Hematopoietic multipotent progenitor cell treated with erythropoietin and hydrocortisone succinate and interleukin-3 and kit ligand, for 8 days (in vitro differentiated cells): ENCODE measurements around the gene GPS1.

ENCODE experiments used
- DNase-seq: peaks from one replicate; pipeline ENCODE4 v3.0.0-alpha.2; 2015

The GPS1 gene

DNA sequence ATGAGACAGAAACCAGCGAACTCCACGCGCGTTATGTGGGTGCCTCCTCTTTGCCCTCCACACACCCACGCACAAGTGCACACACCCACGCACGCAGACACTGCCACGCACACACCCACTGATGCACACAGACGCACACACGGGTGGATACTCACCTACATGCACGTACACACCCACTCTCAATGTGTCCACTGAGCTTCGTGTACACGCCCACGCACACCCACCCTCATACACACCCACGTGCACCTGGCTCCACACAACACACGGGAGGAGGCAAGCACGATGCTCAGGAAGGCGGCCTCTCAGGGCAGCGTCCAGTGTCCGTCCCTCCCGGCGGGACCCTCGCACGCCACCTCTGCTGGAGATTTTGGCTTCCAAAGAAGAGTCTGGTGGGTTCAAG, 4.3 kb upstream of the GPS1 start:
- DNase-seq = no peak

DNA sequence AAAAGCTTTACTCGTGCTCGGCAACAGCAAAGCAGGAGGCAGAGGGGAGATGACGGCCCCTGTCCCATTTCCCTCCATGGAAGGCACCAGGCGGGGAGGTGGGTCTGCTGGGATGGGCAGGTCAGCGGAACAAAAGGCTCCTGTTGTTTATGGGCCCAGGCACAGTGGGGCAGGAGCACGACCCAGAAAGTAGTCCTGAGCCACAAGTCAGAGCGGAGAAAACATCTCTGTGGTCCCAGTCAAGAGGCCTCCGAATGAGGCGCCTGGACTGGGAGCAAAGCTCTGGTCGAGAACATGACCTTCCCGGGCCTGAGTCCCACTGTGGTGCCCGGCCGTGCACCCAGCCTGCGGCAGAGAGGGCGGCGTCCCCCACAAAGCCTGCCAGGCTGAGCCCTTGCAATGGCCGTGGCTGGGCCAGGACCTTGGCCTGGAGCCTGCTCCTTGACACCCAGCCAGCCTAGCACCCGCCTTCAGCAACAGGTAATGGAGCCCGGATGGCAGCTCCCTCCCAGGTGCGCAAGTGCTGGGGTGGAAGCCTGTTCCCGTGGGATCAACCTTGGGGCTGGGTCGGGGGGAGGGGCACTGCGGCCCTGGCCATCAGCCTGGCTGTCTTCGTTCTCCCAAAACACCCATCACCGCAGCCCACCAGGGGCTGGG, 3.7 kb upstream of the GPS1 start:
- no peak for DNase-seq

DNA sequence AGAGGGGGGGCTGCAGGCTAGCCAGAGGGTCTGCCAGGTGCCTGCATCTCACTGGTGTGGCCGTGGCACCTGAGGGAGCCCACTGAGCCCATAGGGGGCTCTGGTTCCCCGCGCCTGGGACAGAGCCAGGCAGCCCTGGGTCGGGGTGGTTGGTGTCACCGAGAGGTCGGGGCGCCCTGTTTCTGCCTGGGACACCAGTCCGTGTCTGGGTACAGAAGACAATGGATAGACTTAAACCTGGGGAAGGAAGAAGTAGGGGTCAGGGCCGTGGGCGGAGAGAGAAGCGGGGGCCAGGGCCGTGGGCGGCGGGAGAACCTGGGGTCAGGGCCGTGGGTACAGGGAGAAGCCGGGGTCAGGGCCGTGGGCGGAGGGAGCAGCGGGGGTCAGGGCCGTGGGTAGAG, 3.1 kb upstream of the GPS1 start:
- DNase-seq = no peak

DNA sequence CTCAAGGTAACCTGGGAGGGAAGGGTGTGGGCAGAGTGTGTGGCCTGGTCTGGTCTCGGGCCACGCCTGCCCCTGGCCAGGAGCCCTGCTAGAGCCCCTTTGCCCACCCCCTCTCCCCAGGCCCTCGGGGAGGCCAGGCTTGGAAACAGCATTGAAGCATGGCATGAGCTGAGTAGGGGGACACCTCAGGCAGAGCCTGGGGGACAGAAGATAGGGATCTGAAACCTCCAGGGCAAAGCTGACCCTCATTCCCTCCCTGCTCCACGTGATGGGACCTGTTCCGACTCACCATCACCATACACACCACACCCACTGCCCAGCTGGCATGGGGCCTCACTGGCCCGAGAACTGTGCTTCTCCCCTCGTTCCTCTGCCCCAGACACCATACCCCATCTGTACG, 2.6 kb upstream of the GPS1 start:
- no peak for DNase-seq

DNA sequence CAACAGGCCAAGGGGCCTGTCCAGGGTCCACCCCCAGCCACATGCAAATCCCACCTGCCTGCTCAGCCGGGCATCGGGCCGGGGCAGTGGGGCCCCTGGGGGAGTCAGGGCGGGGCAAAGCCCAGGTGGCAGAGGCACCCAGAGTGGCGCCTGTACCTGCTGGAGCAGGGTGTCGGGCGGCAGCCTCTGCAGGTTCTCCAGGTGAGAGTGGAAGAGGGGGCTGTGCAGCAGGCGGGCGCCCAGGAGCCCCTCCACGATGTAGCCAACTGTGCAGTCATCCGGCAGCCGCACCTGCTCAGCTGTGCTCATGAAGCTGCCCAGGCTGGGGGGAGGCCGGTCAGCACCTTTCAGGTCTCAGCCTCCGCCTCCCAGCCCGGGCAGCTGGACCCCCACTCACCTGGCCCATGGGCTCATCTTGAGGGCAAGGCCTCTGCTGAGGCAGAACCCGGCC, 2.2 kb upstream of the GPS1 start:
- DNase-seq = no peak

DNA sequence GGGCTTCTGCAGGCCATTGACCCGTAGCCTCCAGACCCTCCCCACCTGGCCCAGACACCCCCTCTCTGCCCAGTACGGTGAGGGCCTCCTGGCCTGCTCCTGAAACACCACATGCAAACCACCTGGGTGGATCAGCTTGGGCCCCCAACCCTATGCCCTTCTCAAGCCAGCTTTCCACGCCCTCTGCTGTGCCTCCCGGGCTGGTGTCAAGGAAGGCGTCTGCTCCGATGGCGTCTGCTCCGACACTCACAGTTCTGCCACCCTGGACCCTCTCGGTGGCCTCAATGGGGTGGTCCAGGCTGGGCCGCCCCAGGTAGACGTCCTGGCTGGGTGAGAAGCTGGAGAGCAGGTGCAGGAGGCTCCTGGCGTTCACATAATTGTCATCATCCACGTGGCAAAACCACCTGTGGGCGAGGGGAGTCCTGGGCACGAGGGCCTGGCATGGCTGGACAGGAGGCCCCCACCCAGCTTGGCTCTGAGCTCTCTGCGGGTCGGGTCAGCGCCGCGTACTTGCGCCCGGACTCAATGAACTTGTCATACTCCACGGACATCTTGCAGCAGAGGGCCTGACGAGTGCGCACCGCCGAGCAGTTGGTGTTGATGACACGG, 1.4 kb upstream of the GPS1 start:
- DNase-seq = no peak

DNA sequence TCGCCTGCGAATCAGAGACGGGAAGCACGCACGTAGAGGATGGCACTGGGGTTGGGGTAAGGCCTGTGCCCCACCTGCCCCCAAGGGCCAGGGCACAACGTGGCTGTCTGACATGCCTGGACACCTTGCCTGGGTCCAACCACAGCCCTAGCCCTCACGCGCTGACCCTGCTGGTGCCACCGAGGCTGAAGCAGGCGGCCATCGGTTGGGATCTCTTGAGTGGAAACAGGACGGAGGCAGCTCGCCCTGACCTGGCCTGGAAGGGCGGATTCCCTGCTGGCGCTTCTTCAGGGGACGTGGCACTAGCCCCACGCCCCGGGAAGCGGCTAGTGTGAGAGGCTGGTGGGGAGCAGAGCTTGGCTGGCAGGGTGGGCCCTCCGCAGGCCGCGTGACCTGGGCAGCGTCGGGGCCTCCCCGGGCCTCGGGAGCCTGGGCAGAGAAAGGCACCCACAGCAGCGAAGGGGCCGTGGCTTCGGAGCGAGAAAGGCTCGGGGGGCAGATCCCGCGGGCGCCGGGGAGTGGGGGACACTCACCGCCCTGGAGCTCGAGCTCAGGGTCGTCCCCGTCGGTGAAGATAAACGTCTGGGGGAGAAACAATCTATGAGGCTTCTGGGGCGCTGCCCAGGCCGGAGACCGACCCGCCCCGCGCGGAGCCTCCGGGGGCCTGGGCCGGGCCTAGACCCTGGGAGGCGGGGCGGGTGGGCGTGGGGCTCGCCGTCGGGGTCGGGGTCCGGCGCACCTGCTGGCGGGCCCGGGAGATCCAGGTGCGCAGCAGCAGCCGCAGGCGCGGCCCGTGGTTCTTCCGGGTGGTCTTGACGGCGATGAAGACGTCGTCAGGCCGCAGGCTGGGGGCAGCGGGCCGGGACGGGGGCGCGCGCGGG, 697 bp upstream of the GPS1 start:
- no peak for DNase-seq

DNA sequence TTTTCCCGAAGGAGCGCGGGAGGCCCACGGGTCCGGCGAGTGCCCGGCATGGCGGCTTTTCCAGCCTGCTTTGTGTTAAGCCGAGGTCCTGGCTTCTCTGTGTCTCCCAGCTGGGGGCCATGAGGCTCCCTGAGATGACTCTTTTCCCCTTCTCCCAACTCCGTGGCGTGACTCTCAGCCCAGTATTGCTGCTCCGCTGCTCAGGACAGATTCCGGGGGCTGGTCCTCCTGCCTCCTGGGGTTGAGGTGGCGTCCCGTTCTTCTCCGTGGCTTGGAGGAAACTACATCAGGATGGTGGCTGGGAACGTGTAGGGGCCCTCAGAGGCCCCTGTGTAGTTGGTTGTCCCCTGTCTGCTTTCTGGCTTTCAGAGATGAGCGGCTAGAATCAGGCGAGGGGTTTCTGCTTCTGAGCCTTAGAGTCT, 951 bp downstream of the GPS1 start:
- DNase-seq = no peak

DNA sequence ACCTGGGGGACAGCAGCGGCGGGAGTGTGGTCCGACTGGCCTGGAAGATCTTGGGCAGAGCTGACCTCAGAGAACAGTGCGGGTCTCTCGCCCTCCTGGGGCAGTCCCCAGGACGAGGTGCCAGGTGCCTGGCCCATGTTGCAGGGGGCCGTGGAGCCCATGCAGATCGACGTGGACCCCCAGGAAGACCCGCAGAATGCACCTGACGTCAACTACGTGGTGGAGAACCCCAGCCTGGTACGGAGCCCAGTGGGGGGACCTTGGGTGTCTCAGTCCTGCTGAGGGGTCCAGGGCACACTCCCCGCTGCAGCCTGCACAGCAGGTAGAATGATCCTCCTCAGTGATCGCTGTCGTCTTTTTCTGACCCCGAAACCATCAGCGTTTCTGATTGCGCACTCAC, 1.4 kb downstream of the GPS1 start:
- DNase-seq = no peak

DNA sequence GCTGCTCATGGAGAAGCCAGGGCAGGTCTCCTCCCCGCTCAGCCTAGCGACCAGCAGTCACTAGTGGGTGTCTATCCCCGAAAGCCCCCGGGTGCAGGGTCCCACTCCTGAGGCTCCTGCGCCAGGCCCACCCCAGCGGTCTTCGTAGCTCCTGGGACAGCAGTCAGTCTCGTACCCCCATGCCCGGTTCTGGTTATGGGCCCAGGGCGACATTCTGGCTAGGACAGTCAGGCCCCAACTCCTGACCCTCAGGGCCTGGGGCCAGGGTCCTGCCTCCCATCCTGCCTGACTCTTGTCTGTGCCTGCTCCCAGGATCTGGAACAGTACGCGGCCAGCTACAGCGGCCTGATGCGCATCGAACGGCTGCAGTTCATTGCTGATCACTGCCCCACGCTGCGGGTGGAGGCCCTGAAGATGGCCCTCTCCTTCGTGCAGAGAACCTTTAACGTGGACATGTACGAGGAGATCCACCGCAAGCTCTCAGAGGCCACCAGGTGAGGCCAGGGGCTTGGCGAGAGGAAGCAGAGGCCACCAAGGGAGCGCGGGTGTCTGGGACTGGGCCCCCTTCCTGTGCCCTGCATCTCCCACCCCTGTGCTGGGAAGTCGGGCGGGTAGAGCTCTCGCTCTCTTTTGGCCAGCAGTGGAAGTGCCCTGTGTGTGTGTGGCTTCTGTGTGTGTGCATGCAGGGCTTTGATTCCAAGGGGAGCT, 2.0 kb downstream of the GPS1 start:
- DNase-seq = no peak

DNA sequence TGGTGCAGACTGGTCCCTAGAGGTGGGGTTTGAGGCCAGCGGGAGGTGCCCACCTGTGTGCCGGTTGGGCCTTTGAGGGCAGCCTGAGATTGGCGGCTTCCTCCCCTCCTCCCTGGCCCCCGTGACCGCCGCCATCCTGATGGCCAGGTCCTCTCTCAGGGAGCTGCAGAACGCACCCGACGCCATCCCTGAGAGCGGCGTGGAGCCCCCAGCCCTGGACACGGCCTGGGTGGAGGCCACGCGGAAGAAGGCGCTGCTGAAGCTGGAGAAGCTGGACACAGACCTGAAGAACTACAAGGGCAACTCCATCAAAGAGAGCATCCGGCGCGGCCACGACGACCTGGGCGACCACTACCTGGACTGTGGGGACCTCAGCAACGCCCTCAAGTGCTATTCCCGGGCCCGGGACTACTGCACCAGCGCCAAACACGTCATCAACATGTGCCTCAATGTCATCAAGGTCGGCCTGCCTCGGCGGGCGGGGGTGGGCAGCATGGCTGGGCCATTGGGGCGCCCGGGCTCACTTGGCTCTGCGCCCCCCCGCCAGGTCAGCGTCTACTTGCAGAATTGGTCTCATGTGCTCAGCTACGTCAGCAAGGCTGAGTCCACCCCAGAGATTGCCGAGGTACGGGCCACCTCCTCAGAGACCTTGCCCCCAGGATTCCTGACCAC, 2.8 kb downstream of the GPS1 start:
- no peak for DNase-seq

DNA sequence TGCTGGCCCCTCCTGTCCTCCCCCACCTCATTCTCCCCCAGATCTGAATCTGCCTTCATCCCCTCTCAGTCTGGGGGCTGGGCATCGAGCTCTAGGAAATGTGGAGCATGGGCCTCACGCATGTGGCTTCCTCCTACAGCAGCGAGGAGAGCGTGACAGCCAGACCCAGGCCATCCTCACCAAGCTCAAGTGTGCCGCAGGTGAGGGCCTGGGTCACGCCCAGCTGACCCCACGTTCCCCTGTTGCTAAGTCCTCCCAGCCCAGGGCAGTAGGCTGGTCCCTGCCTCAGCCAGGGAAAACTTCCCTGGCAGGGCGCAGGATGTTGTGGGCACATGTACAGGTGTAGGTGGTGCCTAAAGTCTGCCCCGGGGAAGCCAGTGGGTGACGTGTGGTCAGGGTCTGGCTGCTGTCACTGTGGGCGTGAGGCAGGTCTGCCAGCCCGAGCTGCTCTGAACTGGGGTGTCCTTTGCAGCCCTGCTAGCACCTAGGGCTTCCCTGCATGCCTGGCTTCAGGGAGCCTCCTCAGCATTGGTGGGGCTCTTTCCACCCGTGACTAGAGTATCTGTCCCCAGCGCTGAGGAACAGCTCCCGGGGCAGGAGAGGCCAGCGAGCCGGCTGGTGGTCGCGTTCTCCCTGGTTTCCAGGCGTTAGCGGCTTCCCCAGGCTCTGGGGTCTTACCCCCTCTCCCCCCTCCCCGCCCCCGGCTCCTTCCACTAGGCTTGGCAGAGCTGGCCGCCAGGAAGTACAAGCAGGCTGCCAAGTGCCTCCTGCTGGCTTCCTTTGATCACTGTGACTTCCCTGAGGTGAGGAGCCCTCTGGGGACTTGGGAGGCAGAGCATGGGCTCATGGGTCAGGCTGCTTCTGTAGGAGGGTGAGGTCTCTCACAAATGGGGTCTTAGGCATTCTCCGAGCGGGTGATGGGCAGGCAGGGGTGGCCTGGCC, 3.6 kb downstream of the GPS1 start:
- no peak for DNase-seq

DNA sequence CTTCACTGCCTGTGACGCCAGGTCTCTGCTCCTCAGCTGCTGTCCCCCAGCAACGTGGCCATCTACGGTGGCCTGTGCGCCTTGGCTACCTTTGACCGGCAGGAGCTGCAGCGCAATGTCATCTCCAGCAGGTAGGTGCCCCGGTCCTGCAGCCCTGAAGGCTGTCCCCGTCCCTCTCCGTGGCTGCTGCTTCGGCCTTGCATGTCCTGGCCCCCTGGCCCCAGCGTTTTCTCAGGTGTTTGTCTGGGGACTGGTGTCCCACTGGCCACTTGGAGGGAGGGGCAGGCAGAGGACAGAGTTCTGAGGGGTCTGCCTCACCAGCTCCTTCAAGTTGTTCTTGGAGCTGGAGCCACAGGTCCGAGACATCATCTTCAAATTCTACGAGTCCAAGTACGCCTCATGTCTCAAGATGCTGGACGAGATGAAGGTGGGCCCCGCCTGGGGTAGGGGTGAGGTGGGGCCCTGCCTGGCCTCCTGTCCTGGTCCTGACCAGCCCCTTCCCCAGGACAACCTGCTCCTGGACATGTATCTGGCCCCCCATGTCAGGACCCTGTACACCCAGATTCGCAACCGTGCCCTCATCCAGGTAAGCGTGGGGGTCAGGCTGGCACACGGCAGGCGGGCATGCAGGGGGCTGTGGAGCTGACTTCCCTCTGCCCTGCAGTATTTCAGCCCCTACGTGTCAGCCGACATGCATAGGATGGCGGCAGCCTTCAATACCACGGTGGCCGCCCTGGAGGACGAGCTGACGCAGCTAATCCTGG, 4.4 kb downstream of the GPS1 start:
- DNase-seq = no peak

DNA sequence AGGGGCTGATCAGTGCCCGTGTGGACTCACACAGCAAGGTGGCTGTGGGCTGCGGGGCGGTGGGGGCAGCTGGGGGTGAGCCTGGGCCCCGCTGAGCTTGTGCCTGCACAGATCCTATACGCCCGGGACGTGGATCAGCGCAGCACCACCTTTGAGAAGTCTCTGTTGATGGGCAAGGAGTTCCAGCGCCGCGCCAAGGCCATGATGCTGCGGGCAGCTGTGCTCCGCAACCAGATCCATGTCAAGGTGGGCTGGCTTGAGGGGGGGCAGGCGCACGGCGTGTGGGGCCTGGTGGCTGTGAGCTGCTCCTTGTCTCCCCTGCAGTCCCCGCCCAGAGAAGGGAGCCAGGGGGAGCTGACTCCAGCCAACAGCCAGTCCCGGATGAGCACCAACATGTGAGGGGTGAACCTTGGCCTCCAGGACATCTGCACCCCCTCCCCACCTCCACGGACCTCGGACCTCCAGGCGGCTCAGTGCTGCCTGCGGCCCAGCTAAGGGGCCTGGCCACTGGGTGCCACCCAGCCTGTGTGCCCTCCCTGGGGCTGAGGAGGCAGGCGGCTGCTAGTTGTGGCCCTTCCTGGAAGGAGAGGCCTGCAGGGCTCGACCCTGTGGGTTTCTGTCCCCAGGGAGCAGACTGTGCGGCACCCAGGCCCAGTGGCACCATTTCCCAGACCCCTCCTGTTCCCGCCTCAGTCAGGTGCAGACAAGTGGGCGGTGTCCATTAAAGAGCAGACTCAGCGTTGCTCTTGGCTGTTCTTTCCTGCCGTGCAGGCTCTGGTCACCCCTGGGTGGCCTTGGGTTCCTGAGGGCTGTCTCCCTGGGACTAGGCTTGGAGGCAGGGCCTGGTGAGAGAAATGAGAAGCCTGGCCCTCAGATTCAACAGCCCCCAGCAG, 5.3 kb downstream of the GPS1 start:
- DNase-seq = no peak

DNA sequence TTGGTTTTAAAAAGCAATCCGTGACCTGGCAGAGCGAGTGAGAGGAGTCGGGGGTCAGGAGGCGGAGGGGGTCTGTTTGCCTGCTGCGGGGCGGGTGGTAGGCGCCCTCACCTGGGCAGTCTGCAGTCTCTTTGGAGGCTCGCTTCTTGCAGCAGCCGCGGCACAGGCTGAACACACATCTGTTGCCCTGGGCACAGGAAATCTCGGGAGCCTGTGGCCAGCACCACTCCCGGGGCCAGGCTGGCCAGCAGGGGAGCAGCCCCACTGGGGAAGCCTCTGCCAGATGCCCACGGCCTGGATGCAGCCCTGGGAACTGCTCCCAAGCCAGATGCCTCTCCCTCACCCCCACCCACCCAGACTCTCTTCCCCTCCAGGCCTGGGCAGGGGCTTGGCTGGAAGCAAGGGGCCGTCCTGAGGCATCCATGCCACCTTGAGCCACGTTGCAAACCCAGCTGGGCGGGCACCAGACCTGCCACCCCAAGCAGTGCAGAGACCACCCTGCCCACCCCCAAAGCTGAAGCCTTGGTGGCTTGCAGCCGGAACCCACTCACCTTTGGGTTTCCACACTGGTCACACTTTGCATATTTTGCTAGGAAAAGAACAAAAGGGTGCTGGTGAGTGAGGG, 6.6 kb downstream of the GPS1 start:
- DNase-seq = no peak

DNA sequence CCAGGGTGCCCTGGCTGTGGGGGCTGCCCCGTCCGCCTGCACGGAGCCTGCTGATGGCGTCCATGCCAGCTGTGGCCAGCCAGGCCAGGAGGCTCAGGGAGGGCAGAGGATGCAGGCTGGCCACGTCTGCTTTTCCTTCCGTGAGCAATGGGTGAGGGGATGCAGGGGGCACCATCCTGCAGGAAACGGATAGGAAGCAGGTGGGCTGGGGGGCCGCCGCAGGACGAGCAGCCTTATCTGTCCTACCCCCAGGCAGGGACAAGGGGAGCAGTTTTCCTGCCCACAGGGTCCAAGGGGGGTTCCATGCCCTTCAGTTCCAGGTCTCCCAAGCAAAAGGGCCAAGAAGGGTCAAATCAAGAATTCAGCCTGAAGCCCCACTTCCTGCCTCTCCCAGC, 7.2 kb downstream of the GPS1 start:
- no peak for DNase-seq

DNA sequence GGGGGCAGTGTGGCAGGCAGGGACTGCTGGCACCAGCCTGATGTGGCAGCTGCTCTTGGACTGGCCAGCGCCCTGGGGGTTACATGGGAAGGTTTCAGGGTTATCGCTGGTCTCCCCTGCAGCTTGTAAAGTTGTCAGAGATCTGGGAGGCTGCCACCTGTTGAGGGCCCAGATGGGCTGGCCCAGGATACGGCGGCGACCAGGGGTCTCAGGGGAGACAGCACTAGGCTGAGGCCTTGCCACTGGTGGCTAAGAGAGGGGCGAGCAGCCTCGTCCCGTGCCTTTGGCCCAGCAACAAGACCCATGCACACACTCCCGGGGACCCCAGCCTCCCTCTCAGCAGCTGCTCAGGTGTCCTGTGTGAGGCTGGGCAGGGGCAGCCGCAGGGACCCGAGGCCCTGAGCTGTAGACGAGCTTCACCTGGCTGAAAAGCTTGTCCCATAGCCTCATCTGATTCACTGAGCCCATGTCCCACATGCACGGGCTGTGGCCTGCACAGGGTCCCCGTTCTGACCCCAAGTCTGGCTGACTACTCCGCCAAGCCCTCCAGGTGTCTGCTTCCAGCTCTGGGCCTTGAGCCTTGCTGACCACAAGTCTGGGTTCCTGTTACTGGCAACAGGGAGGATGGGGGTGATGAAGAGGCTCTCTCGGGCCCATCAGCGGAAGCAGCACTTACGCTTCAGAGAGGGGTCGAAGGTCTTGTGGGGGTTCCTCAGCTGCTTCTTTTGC, 7.7 kb downstream of the GPS1 start:
- DNase-seq = no peak

DNA sequence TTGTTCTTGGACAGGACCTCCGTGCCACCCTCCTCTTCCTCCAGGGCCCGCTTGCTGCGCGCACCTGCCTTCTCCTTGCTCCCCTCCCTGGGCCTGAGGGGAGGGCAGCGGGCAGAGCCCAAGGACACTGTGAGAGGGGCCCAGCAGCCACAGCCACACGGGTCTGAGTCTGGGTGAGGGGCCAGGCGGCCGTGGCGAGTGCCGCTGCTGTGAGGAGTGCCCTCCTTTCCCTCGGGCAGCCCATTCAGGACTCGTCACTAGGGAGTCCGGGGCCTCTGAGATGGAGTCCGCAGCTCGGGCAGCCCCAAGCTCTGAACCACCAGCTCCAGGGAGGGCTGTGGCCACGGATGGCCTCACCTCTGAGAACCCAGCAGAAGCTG, 8.3 kb downstream of the GPS1 start:
- no peak for DNase-seq

DNA sequence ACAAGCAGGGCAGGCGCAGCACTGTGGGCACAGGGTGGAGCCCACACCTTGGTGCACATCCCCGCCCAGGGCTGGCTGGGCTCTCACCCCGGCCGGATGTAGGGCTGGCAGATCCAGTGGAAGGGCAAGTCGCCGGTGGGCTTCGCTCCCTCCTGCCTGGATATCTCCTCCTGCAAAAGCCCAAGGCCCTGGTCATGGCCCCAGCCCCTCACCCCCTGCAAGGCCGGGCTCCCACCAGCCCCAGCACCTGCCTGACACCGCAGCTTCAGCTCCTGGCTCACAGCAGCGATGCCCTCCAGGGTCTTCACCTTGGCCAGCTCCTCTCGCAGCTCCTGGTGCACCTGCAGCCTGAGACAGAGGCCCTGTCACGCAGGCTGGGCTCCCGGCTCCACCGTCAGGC, 8.9 kb downstream of the GPS1 start:
- DNase-seq = no peak
